ENCODE data around the gene SORCS2. TPM values are rescaled to one million over a fixed set of nuclear protein-coding genes. Genes with fewer than 3 reads are reported as not detected.
A peak's percentile ranks its signal among the peaks of the same experiment; 100 is the strongest.

Gene SORCS2
- total and polyA plus RNA-seq, 2 donors (not counting 1 experiment from before 2014, with no cell fraction given) = not detected

DNA sequence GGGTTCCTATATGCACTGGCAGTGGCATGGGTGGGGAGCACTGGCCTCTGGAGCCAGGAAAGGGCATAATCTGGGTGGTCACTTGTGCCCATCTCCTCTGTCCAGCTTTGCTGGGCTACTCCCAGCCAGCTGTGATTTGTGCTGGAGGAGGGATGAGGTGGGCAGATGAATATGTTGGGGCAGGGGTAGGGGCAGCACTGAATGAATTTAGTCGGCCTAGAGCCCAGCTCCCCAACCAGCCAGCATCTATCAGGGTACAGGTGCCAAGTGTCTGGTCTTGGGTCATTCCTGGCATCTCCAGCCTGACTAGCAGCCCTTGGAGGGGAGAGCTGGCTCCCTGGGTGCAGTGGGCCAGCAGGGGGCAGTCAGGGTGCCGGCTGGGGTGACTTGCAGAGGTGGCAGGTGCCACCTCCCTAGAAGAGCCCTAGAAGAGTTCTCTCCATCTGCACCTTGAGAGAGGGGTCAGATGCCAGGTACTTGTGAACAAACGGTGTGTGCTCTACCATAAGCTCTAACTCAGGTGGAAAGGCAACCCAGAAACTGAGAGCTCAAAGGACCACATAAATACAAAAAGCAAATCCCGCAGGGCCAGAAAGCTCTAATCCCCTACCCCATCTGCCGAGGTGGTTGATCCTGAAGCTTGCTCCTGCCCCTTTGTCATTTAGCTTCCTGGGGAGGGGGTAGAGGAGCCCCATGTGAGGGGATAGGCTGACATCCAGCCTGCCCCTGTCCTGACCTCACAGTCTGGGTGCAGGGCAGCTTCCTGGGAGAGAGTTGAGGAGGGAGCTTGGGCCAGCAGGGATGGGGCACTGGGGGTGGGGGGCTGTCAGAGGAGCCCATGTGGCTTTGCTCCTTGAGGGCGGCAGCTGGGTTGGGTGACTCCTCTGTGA, 2.2 kb downstream of the SORCS2 start:
- H3K4me2 ChIP-seq (replicated peaks; ENCODE audit: low read depth, low read length, poor library complexity, severe bottlenecking) = no peak overlapping the region
- no peaks in the 10 kb centered on the region for H3K79me2 ChIP-seq (ENCODE audit: control insufficient read depth, insufficient read depth, low read length)
- Mint-ChIP-seq H3K27ac (no peak overlapping the region), H3K9me3 (ENCODE audit: insufficient read depth) (no peaks in the 10 kb centered on the region), H3K4me1 (no peaks in the 10 kb centered on the region), H3K27me3 (peaks cover 62% of the 10 kb centered on the region), H3K4me3 (peak overlapping the region; percentile 29)
- WGBS (ENCODE audit: insufficient coverage) = 56% methylated on average over 3 of the region's 6 CpGs
- H4K20me1 ChIP-seq (ENCODE audit: control insufficient read depth, insufficient read depth, low read length, poor library complexity, severe bottlenecking) = no peaks in the 10 kb centered on the region
- H3K9me3 ChIP-seq (ENCODE audit: control extremely low read depth in 1 of 3, control insufficient read depth in 2 of 3, insufficient read depth in 1 of 3, low read length in 2 of 3) = peaks cover 0 to 3% (median 0%) of the 10 kb centered on the region in 3 donors
- ATAC-seq (ENCODE audit: low read depth) = no peak
- intact Hi-C loops (cut with micrococcal nuclease) = no loop called here
- H3K27me3 ChIP-seq (replicated peaks in 1 of 4; ENCODE audit: control extremely low read depth in 1 of 4, control insufficient read depth in 3 of 4, insufficient read depth in 4 of 4, low read length in 3 of 4) = peaks cover 0 to 36% (median 11%) of the 10 kb centered on the region in 4 experiments
- POLR2A ChIA-PET = no interaction called here
- CTCF ChIA-PET = no interaction called here
- no peak overlapping the region for H3K27ac ChIP-seq (ENCODE audit: low read length in 2 of 2)
- no peak overlapping the region for H3K4me3 ChIP-seq (ENCODE audit: control extremely low read depth in 1 of 5, extremely low read depth in 1 of 5, insufficient read depth in 1 of 5, low read depth in 2 of 5, low read length in 4 of 5)
- TF ChIP-seq EZH2 (IDR thresholded peaks at IDR 0.05; ENCODE audit: borderline replicate concordance, insufficient read depth, low read depth, low read length, poor library complexity, severe bottlenecking) = no peak
- TF ChIP-seq, protein P1, sequence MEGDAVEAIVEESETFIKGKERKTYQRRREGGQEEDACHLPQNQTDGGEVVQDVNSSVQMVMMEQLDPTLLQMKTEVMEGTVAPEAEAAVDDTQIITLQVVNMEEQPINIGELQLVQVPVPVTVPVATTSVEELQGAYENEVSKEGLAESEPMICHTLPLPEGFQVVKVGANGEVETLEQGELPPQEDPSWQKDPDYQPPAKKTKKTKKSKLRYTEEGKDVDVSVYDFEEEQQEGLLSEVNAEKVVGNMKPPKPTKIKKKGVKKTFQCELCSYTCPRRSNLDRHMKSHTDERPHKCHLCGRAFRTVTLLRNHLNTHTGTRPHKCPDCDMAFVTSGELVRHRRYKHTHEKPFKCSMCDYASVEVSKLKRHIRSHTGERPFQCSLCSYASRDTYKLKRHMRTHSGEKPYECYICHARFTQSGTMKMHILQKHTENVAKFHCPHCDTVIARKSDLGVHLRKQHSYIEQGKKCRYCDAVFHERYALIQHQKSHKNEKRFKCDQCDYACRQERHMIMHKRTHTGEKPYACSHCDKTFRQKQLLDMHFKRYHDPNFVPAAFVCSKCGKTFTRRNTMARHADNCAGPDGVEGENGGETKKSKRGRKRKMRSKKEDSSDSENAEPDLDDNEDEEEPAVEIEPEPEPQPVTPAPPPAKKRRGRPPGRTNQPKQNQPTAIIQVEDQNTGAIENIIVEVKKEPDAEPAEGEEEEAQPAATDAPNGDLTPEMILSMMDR (IDR thresholded peaks at IDR 0.05) = no peak
- no peak overlapping the region for H2AFZ ChIP-seq (ENCODE audit: insufficient read depth, low read depth, low read length, poor library complexity, severe bottlenecking)
- no peak overlapping the region for H3K9ac ChIP-seq (ENCODE audit: low read length)
- DNase-seq = no peak
- H3K4me1 ChIP-seq (ENCODE audit: control insufficient read depth in 2 of 2, insufficient read depth in 2 of 2, low read length in 2 of 2) = peaks cover 0 to 5% of the 10 kb centered on the region in 2 donors
- H3K36me3 ChIP-seq (replicated peaks in 1 of 2; ENCODE audit: control extremely low read depth in 1 of 2, control insufficient read depth in 1 of 2, extremely low read depth in 1 of 2, insufficient read depth in 2 of 2, low read length in 1 of 2) = no peaks in the 10 kb centered on the region

DNA sequence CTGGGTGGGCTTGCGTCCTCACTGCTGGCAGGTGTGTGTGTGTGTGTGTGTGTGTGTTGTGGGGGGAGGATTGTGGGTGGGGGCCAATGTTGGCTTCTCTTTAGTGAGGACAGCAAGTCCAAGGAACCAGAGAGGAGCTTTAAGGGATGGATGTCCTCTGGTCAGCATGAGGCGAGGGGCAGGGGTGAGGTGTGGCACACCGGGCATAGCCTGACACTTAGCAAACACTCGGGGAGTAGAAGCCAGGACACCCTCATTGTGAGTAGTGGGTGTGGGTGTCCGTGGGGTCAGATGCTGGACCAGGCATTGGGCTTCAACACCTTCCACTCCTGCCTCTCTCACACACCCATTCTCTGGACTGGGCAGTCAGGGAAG, 2.8 kb downstream of the SORCS2 start:
- Histone ChIP-seq H4K20me1 (ENCODE audit: control insufficient read depth, insufficient read depth, low read length, poor library complexity, severe bottlenecking) (no peaks in the 10 kb centered on the region), H3K4me1 (ENCODE audit: control insufficient read depth in 2 of 2, insufficient read depth in 2 of 2, low read length in 2 of 2) (peaks cover 0 to 5% of the 10 kb centered on the region in 2 donors), H2AFZ (ENCODE audit: insufficient read depth, low read depth, low read length, poor library complexity, severe bottlenecking) (no peak overlapping the region), H3K27me3 (replicated peaks in 1 of 4; ENCODE audit: control extremely low read depth in 1 of 4, control insufficient read depth in 3 of 4, insufficient read depth in 4 of 4, low read length in 3 of 4) (peaks cover 0 to 36% (median 11%) of the 10 kb centered on the region in 4 experiments), H3K9me3 (ENCODE audit: control extremely low read depth in 1 of 3, control insufficient read depth in 2 of 3, insufficient read depth in 1 of 3, low read length in 2 of 3) (peaks cover 0 to 3% (median 0%) of the 10 kb centered on the region in 3 donors), H3K79me2 (ENCODE audit: control insufficient read depth, insufficient read depth, low read length) (no peaks in the 10 kb centered on the region), H3K36me3 (replicated peaks in 1 of 2; ENCODE audit: control extremely low read depth in 1 of 2, control insufficient read depth in 1 of 2, extremely low read depth in 1 of 2, insufficient read depth in 2 of 2, low read length in 1 of 2) (no peaks in the 10 kb centered on the region), H3K4me3 (ENCODE audit: control extremely low read depth in 1 of 5, extremely low read depth in 1 of 5, insufficient read depth in 1 of 5, low read depth in 2 of 5, low read length in 4 of 5) (no peak overlapping the region), H3K27ac (ENCODE audit: low read length in 2 of 2) (no peak overlapping the region), H3K4me2 (replicated peaks; ENCODE audit: low read depth, low read length, poor library complexity, severe bottlenecking) (no peak overlapping the region), H3K9ac (ENCODE audit: low read length) (no peak overlapping the region)
- TF ChIP-seq EZH2 (IDR thresholded peaks at IDR 0.05; ENCODE audit: borderline replicate concordance, insufficient read depth, low read depth, low read length, poor library complexity, severe bottlenecking) = no peak
- TF ChIP-seq, protein P1 (IDR thresholded peaks at IDR 0.05) = no peak
- Mint-ChIP-seq H3K9me3 (ENCODE audit: insufficient read depth) (no peaks in the 10 kb centered on the region), H3K27me3 (peaks cover 57% of the 10 kb centered on the region), H3K4me1 (no peaks in the 10 kb centered on the region), H3K4me3 (no peak overlapping the region), H3K27ac (no peak overlapping the region)
- intact Hi-C loops (cut with micrococcal nuclease) = no loop called here
- POLR2A ChIA-PET = no interaction called here
- ATAC-seq (ENCODE audit: low read depth) (no peak), DNase-seq (no peak)
- CTCF ChIA-PET = no interaction called here
- WGBS (ENCODE audit: insufficient coverage) = 86% methylated on average over 3 of the region's 5 CpGs
